Esophagus muscularis mucosa (tissue), 3 donors: ENCODE data around the gene RTL9.

Experiments used
- CTCF ChIP-seq, 3 experiments: fragments of 200-600 bp in 2 of 3; fragments of 450-650 bp in 1 of 3; sonication (generic) in 2 of 3; IDR thresholded peaks; one replicate each; pipeline ENCODE4 v1.5.1; 2017 to 2019; ENCODE audit warnings: antibody characterized with exemption in 3 of 3, mild to moderate bottlenecking in 2 of 3, moderate library complexity in 1 of 3
- POLR2A ChIP-seq: fragments of 450-650 bp; IDR thresholded peaks from one replicate; pipeline ENCODE4 v1.6.1; 2017; ENCODE audit warnings: antibody characterized with exemption, moderate library complexity, mild to moderate bottlenecking, low read depth

- TF ChIP-seq POLR2A (no peak), CTCF (IDR thresholded peaks at IDR 0.05) (no peak)
These were observed 36.0 kb downstream of the RTL9 start for GRCh38 chrX:110394651-110395050.
